HTR-8/SVneo (cell line): Measurements from ENCODE around the gene GALNT17.
"Not testable (repeated sequence)": the region's sequence is repeated elsewhere in the genome, so short reads cannot be mapped to it uniquely, and the experiment has no call there.

Source experiments
- DNase-seq: peaks from one replicate; pipeline ENCODE4 v3.0.0; 2011; ENCODE audit warnings: low spot score, mixed read lengths; ENCODE audit not compliant: insufficient read length
- FAIRE-seq: peaks from 2 replicates; lab custom pipeline; 2011; peaks lifted over from hg19 to GRCh38; lab: Jason Lieb, UNC

The GALNT17 gene

DNA sequence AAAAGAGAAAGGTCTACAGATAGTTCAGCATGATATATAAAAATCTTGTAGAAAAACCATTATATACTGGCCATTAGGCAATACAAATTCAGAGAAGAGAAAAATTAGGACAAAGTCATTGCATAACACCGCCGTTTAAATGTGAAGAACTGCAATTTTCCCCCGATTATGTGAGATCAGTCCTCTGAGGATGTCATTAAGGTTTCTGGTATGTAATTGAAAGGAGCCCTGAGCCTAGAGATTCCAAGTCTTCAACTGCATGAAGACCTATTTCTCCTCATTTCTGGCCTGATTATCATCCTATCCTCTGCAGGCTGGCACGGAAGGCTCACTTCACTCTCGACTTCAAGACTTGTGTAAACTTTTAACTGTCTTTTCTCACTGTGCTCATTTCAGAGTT is 395.3 kb downstream of the GALNT17 start:
- DNase-seq, result no peak
- FAIRE-seq, result no peak

DNA sequence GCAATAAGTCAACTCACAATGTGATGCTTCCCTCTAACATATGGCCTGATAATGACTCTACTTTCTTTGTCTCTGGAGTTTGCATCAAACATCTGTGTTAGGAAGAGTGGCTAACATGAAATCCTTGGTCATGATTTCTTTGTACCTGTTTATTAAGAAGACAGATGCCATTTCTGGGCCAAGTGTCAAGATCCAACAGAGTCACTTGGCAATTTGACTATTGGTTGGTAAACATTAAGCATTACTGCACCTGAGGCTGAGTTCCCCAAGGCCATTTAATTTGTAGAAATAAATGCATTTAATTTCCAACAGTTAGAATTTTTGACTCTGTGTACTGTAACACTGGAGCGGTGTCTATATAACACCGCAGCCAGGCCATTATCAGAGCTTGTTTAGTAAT is 403.7 kb downstream of the GALNT17 start:
- no peak for FAIRE-seq
- no peak for DNase-seq

DNA sequence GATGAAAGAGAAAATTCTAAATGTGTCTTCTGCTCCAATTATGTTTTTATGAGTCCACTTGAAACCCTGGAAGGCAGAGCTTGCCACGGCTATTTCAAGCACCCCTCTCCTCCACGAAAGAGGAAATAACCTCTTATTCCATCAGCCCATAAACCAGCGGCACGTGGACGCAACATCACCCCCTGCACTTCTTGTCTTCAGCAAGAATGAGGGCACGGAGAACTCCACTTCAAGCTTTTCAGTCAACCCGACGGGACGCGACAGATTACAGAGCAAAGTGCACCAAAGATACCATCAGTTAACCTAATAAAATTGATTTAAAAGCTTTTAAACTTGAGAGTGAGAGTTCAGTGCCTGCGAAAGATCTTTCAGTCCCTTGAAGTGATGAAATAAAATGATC is 406.3 kb downstream of the GALNT17 start:
- FAIRE-seq (no peak), DNase-seq (no peak)

DNA sequence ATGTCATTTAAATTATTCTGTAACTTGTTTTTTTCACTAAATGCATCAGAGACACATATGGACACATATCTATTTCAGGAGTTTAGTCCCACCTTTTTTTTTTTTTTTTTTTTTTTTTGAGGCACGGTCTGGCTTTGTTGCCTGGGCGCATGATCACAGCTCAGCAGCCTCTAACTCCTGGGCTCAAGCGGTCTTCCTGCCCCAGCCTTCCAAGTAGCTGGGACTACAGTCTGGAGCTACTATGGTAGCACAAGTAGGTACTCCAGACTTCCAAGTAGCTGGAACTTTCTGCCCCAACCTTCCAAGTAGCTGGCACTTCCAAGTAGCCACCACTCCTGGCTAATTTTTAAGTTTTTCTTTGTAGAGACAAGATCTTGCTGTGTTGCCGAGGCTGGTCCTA is 407.7 kb downstream of the GALNT17 start:
- FAIRE-seq, result no peak
- DNase-seq, result no peak

DNA sequence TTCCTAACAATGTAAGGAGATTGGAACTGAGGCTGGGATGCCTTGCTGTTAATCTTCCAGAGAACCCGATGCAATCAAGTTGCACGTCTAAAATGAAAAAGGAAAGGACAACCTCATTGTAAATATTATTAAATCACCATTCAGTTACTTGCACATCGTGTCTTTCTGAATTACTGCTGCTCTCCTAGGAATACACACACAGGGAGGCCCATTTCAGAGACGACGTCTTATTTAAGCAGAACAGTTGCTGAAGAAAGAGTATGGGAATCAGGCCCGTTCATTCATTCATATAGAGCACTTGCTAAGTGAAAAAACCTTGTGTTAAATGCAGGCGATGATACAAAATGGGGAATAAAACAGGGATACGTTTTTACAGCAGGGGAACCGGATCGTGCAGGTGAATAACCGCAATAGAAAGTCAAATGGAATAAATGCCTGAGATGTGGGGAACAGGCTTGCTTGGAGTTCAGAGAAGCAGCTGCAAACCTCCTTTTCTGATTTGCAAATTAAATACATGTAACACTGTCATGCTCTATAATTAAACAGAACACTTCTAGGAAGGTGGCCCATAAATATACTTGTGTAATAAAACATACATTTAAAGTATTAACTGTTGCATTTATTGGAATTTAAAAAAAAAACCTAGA is 409.9 kb downstream of the GALNT17 start:
- DNase-seq (no peak), FAIRE-seq (no peak)

DNA sequence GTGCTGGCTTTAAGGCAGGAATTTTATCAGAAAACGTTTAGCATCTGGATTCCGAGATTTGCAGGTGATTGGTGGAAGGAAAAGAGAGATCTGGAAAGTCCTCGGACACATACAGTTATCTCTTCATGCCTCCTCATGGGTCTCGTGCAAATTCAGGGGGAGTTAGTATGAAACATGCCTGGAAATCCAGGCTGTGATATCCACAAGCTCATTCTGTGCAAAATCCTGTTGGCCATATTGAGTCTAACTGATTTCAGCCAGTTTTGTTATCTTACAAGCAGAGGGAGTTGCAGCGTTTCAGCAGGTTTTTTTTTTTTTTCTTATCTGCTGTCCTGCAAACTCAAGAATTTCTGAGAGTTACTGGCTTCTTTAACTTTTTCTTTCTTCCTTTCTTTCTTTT is 411.5 kb downstream of the GALNT17 start:
- DNase-seq (no peak), FAIRE-seq (no peak)

DNA sequence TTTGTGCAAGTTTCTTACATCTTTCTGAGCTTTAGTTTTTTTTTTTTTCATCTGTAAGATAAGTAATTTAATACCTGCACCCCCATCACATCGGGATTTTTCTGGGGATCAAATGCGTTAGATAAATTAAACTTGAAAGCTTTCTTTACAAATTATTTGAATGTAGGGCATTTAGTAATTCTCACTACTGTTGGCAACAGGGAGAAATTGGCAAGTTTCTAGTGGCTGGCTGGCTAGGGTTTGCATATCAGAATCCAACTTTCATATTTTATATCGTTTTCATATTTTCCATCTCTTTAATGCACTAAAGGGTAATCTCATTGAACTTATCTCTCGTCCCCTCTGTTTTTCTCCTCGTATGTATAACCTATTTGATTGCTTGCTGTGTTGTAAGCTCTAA is 412.9 kb downstream of the GALNT17 start:
- FAIRE-seq (no peak), DNase-seq (no peak)

DNA sequence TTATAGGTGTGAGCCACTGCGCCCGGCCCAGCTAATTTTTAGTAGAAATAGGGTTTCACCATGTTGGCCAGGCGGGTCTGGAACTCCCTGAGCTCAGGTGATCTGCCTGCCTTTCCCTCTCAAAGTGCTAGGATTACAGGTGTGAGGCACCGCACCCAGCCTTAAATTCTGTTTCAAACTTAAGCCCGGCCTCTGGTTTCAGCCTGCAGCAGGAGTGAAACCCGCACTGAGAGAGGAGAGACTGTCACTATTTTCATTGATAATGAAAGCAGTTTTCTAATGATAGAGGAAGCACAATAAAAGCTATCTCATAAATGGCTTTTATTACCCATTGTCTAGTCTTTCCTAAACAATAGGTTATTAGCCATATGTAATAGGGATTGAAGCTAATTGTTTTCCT is 415.5 kb downstream of the GALNT17 start:
- DNase-seq (no peak), FAIRE-seq (no peak)

DNA sequence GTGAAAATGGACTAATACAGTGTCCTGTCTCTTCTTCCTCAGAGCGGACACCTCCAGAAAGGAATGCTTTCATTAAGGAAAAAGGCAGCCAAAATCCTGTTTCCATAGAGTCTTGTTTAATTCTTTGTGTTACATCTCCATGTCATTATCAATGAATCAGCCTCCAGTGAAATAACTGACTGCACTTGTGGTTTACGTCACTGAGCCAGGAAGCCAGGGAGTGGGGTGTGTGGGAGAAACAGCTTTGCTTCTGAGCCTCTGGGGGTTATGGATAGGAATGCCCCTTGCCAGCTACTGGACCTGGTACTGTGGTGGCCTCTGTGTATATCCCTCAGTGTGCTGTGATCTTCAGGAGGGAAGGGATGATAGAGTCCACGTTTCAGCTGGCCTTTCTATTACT is 416.8 kb downstream of the GALNT17 start:
- no peak for FAIRE-seq
- no peak for DNase-seq

DNA sequence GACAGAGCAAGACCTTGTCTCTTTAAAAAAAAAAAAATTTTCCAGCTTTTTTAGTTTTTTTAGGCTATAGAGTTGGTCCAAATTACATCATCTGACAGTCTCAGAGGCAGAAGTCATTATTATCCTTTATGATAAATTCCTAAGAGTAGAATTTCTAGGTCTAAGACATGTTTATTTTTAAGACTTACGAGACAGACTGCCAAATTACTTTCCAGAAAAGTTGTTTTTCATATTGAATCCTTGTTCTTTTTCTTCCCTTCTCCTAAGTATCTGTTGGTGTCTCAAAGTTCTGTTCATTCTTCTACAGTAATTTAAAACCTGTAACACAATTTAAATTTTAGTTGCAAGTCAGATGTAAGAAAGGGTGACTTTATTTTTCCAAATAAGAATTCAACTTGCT is 421.4 kb downstream of the GALNT17 start:
- DNase-seq (no peak), FAIRE-seq (no peak)

DNA sequence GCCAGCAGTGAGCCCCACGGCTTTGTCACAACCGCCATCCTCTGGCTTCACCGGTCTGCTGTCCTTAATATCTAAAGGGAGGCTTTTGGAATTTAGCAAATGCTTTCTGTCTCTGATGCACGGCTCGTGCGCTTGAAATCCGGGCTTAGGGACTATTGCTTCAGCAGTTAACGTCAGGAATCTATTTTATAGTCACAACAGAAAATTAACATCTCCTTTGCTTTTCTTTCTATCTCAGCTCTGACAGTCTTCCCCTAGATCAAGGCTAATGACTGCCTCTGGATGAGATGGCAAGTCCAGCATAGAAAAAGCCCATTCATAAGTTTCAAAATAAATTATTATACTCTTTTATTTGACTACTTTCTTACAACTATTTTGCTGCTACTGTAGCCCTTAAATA is 423.8 kb downstream of the GALNT17 start:
- FAIRE-seq, result no peak
- no peak for DNase-seq

DNA sequence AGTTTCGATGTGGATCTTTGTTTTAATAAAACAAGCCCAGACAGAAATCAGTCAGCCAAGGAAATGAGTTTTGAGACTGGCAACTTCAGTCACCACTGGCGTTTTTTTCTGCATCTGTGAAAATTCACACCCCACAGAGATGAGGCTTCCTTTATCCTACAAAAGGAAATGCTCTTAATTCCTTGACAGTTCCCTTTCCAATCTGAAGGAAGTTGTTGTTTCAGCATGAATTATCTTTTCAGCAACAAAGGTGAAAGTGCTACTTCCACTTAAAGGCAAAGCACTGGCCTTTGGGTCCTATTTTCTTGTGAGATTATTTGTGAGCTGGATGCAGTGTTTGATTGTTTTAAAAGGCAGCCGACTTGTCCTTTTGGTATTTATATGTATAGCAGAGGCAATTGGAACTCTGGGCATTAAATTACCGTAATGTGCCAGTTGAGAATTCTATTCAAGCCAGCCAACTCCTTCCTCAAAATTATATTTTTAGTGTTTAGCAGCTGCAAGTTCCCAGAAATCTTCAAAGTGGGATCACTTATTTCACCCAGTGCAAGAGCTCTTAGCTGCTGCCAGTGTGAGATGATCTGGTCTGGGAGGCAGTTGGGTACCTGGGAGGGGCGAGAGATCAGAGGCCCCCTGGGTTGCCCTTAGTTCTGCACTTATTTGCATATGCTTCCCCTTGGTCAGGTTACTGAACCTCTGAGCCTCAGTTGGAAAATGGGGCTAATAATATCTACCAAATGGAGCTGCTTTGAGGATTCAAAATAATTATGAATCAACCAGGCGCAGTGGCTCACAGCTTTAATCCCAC is 427.1 kb downstream of the GALNT17 start:
- DNase-seq (no peak), FAIRE-seq (no peak)

DNA sequence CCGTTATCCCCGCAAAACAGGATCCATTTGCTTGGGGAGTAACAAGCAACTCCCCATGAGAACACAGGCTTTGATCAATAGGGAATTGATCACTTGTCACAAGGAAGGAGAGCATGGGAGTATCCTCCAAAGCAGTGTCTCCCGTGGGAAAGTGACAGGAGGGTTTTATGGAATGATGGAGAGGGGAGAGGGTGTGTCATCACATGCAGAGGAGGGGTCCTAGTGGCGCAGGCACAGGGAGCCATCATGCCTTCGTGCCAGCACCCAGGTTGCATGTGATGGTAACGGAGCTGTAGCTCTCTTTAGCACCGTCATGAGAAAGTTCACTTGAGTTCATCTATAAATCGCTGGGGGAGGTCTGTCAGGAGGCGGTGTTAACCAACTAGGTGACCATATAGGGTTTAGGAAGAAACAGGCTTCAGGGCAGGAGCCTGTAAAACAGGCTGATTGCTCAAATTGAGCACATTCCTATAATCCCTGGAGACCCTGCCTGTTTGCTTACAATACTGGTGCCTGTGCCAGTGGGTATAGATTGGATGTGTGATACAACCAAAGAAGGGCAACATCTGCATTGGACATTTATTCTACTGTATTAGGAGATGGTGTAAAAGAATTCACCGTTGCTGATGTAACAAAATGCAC is 428.5 kb downstream of the GALNT17 start:
- FAIRE-seq, result no peak
- DNase-seq, result no peak

DNA sequence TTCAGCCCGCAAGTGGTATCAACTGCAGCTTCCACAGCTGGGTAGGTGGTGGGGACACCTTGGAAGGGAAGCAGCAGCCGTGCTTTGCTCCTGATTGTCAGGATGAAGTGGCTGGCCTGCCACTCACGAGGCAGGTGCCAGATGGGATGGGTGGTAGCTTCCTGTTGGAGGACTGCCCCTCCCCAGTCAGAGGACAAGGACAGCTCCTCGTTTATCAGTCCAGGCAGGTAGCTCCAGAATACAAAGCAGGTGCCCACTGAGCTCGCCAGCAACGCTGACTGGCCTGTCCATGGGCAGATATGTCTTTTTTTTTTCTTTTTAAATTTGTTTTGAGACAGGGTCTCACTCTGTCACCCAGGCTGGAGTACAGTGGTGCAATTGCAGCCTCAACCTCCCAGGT is 431.3 kb downstream of the GALNT17 start:
- DNase-seq (no peak), FAIRE-seq (no peak)

DNA sequence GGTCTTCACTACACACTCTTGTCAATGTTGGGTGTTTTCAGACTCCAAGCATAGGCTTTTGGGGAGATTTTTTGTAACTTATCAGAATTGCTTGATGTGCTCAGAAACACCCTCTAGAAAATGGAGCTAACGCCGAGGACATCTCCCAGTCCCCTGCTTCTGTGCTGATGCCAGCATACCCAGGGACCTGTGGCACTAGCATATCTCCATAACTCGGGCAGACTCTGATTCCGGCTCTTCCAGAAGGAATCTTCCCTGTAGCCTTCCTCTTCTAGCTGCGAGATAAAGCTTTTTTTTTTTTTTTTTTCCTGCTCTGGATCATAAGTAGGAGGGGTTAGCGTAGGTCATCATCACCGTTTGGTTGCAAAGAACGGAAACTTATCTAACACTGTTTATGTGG is 434.4 kb downstream of the GALNT17 start:
- no peak for FAIRE-seq

DNA sequence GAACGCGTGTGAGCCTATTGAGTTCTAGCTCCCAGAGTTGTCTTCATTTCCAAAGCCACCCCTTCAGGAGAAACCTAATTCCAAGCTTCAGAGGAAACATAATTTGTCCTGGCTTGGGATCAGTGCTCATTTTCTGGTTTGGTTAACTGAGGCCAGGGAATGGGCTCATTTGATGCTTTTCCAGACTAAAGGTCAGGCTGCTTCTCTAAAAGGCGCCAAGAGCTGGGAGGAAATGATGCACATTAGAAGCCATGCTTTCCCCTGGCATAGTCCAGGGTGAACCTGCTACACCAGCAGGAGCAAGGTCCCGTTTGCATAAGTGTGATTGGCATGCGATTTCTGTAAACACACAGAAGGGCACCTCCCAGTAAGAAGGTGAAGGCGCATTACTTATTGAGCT is 435.0 kb downstream of the GALNT17 start:
- FAIRE-seq (no peak), DNase-seq (no peak)

More for the DNA sequence above, 434.4 kb downstream of the GALNT17 start:
- no peak for DNase-seq

DNA sequence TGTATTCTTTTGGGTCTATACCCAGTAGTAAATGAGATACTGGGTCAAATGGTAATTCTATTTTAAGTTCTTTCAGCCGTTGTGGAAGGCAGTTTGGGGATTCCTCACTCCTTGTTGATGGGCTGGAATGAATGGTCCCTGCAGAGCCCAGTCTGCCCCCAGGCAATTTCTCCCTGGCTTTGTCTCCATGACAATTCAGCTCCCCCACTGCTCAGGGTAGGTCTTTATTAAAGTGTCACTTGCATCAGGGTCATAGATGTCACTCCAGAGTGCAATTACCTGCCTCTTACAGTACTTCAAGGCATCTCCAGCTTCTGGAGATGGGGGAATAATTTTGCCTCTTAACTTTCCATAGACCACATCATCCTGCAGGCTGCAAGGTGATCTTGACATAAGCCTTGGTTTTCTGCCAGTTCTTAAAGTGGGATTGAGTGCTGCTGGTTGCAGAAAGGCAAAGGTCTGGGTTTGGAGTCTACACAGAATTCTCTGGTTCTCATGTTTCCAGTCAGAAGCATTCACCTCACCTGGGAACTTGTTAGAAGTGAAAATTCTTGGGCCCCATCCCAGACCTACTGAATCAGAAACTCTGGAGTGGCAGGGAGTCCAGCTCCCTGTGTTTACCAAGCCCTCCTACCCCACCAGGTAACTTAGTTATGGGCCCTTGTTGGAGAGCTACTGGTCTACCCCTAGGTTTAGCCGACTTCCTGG is 442.4 kb downstream of the GALNT17 start:
- no peak for FAIRE-seq
- DNase-seq, result no peak

DNA sequence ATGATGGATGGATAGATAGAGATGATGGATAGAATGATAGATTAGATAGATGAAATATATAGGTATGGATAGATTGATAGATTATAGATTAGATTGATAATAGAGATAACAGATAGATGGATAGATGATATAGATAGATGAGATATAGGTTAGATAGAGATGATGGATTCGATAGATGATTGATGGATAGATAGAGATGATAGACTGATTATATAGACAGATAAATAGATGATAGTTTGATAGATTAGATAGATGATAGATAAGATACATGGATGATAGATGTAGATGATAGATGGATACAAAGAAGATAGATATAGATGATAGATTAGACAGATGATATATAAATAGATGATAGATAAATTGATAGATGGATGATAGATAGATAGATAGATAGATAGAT is 448.1 kb downstream of the GALNT17 start:
- FAIRE-seq, result no peak
- no peak for DNase-seq

DNA sequence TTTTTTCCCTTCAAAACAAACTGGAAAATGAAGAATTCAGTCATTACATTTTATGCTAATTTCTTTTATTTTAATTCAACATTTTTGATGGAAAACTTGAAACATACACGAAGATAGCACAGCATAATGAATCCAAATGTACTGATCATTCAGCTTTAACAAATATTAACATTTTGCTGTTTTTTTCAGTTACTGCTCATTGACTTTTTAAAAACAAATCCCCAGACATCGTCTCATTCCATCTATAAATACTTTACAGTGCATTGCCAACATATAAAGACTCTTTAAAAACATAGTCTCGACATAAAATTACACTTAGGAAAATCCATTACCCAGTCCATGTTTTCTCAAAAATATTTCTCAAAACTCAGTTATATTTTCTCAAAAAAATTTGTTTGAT is 452.3 kb downstream of the GALNT17 start:
- DNase-seq (no peak), FAIRE-seq (no peak)

DNA sequence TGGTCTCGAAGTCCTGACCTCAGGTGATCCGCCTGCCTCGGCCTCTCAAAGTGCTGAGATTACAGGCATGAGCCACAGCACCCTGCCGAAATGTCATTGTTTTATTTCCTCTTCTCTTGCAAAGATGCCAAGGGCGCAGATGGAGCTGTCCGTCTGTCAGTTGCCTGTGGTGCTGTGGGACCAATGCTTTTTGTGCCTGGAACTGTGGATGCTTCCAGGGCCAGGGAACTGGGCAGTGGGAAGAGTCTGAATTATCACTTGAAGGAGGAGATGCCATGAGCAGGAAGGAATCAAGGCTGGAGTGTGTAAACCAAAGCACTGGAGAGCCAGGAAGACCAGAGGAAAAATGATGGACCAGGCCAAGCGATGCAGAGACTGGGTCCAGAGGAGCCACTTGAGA is 459.9 kb downstream of the GALNT17 start:
- no peak for FAIRE-seq
- DNase-seq, result no peak

DNA sequence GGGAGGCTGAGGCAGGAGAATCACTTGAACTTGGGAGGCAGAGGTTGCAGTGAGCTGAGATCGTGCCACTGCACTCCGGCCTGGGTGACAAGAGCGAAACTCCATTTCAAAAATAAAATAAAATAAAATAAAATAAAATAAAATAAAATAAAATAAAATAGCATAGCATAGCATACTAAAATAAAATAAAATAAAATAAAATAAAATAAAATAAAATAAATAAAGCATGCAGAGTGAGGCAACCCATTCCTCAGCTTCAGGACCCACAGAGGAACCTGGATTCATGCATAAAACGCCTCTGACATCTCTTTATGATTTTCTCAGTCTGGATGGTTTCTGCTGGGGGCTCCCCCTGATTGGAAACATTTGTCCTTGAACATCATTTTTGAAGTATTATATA is 460.4 kb downstream of the GALNT17 start:
- DNase-seq, FAIRE-seq: not testable (repeated sequence)
